IPS-20b (cell line): ENCODE measurements around the gene ZC3H13.

Experiments used
- H3K27ac ChIP-seq: one replicate; pipeline ENCODE4 v1.5.1; 2013; ENCODE audit warnings: low read length
- H3K27me3 ChIP-seq: 2 replicates; pipeline ENCODE4 v1.6.1; 2013; ENCODE audit warnings: mild to moderate bottlenecking, low read length, inconsistent platforms; ENCODE audit not compliant: insufficient read depth
- H3K36me3 ChIP-seq: 2 replicates; pipeline ENCODE4 v1.6.1; 2013; ENCODE audit warnings: low read depth, mild to moderate bottlenecking, inconsistent platforms, low read length, moderate library complexity; ENCODE audit not compliant: insufficient read depth
- H3K4me1 ChIP-seq: 2 replicates; pipeline ENCODE4 v1.6.1; 2013; ENCODE audit warnings: mild to moderate bottlenecking, control low read depth, inconsistent platforms, low read length, moderate library complexity; ENCODE audit not compliant: insufficient read depth
- H3K4me3 ChIP-seq: 2 replicates; pipeline ENCODE4 v1.5.1; 2013; ENCODE audit warnings: mild to moderate bottlenecking, low read length, inconsistent platforms
- H3K9ac ChIP-seq: 2 replicates; pipeline ENCODE4 v1.6.1; 2013; ENCODE audit warnings: low read depth, mild to moderate bottlenecking, inconsistent platforms, low read length, moderate library complexity
- H3K9me3 ChIP-seq: 2 replicates; pipeline ENCODE4 v1.6.1; 2013; ENCODE audit warnings: mild to moderate bottlenecking, low read depth, low read length, inconsistent platforms; ENCODE audit not compliant: insufficient read depth

The ZC3H13 gene

DNA sequence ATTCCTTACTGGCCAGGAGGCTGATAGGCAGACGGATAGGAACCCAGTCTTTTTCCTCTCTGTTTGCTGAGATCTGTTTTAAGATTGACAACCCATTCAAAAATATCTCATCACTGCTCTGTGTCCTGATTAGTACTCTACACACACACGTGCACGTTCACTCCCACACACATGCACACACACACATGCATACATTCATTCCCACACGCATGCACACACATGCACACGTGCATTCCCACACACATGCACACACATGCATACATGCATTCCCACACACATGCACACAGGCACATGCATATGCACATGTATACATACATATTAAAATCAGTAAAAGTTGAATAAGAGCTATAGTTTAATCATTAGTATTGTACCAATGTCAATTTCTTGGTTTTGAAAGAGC is 120.4 kb downstream of the ZC3H13 start:
- Histone ChIP-seq H3K9me3 (no peaks in the 10 kb centered on the region), H3K27ac (no peak overlapping the region), H3K27me3 (no peaks in the 10 kb centered on the region), H3K4me3 (no peak overlapping the region), H3K4me1 (0 out of 2 replicates have a peak, but pooled peaks cover 4% of the 10 kb centered on the region), H3K9ac (no peak overlapping the region), H3K36me3 (no peaks in the 10 kb centered on the region)

DNA sequence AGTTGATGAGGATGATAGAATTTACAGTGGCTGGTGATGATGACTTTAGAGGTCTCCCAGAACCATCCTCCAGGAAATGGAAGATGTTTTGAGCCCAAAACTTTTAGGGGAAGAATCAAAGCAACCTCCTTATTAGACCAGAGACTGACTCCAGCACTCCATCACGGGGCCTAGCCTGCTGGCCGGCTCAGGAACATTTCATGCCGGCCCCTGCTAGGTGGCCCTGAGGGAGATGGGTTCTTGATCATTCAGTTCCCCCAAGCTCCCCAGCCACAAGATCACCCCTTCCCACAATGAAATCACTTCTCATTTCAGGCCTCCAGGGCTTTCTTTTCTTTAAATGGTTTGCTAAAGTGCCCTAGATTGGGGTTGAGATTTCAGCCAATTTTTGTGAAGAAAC is 121.3 kb downstream of the ZC3H13 start:
- 0 out of 2 replicates have a peak, but pooled peaks cover 4% of the 10 kb centered on the region for H3K4me1 ChIP-seq
- H3K9me3 ChIP-seq = no peaks in the 10 kb centered on the region
- no peak overlapping the region for H3K9ac ChIP-seq
- no peak overlapping the region for H3K4me3 ChIP-seq
- H3K27ac ChIP-seq = no peak overlapping the region
- no peaks in the 10 kb centered on the region for H3K27me3 ChIP-seq
- no peaks in the 10 kb centered on the region for H3K36me3 ChIP-seq

DNA sequence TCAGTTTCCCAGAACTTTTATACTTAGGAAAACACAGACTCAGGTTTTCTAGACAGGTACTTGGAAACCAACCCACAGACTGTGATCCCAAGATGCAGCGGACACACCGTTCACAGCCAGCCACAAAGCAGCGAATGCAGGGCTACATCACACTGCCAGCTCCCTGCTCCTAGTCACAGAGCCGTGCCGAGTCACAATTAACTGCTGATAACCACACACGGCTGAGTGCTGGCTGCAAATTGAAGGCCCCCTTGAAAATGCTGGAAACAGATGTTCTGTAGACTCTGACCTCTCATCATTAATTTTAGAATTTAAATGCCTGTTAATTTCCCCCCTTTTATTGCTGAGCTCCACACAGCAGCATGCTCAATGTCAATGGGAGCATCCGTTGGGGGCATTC is 122.4 kb downstream of the ZC3H13 start:
- no peak overlapping the region for H3K27ac ChIP-seq
- no peaks in the 10 kb centered on the region for H3K27me3 ChIP-seq
- no peaks in the 10 kb centered on the region for H3K36me3 ChIP-seq
- no peak overlapping the region for H3K9ac ChIP-seq
- H3K4me1 ChIP-seq = 0 out of 2 replicates have a peak, but pooled peaks cover 4% of the 10 kb centered on the region
- H3K4me3 ChIP-seq = no peak overlapping the region
- H3K9me3 ChIP-seq = no peaks in the 10 kb centered on the region

DNA sequence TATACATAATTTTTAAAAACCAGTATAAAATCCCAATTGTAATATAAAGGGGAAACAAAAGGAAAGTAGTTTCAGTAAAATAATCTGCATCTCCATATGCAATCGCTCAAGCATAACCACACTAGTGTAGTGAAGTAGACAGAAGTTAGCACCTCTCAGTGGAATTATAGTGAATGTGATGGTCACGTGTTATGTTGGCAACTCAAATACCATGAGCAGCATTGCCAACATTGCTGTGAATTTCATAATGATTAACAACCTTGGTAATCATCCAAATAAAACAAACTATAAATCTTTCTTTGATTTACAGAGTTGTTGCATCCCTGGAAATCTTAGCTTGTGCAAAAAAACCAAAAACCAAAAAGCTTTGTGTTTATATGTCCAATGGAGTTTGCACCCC is 123.7 kb downstream of the ZC3H13 start:
- Histone ChIP-seq H3K4me1 (peaks cover 4% of the 10 kb centered on the region; the same call in 1 of the 2 replicates), H3K36me3 (no peaks in the 10 kb centered on the region), H3K9ac (no peak overlapping the region), H3K27me3 (no peaks in the 10 kb centered on the region), H3K9me3 (no peaks in the 10 kb centered on the region), H3K27ac (no peak overlapping the region), H3K4me3 (no peak overlapping the region)

DNA sequence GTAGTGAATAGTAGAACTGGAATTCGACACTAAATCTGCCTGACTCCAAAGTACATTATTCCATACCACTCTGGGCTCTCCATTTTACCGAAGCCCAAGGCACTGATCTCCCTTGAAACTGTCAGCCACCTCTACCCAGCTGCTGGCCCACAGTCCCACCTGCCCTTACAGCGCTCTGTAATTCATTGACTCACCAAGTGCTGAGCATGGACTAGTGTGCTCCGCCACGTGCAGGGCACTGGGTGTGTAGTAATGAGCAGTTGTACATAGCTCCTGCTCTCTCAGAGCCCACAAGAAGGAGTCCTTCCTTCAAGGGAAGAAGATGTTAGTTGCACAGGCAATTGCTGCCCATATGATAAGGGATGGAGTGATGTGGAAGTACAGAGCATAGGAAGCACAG is 124.4 kb downstream of the ZC3H13 start:
- no peaks in the 10 kb centered on the region for H3K27me3 ChIP-seq
- H3K27ac ChIP-seq = no peak overlapping the region
- H3K9me3 ChIP-seq = no peaks in the 10 kb centered on the region
- no peak overlapping the region for H3K9ac ChIP-seq
- no peak overlapping the region for H3K4me3 ChIP-seq
- peaks cover 4% of the 10 kb centered on the region; the same call in 1 of the 2 replicates for H3K4me1 ChIP-seq
- H3K36me3 ChIP-seq = no peaks in the 10 kb centered on the region

DNA sequence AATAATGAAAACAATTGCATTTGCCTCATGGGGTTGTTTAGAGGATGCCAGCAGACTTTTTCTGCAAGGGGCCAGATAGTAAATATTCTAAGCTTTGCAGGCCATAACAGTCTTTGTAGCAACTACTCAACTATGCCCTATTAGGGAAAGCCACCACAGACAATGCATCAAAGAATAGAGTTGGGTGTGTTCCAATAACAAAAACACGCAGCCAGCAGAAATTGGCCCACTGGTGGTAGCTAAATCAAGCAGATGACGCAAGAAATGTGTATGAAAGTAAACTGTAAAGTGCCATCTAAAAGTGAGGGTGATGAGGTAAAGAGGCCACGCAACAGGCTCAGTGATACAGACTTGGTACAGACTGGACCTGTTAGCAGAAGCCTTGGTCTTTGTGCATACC is 125.8 kb downstream of the ZC3H13 start:
- Histone ChIP-seq H3K4me3 (no peak overlapping the region), H3K9me3 (no peaks in the 10 kb centered on the region), H3K9ac (no peak overlapping the region), H3K4me1 (peaks cover 4% of the 10 kb centered on the region; the same call in 1 of the 2 replicates), H3K36me3 (no peaks in the 10 kb centered on the region), H3K27ac (no peak overlapping the region), H3K27me3 (no peaks in the 10 kb centered on the region)

DNA sequence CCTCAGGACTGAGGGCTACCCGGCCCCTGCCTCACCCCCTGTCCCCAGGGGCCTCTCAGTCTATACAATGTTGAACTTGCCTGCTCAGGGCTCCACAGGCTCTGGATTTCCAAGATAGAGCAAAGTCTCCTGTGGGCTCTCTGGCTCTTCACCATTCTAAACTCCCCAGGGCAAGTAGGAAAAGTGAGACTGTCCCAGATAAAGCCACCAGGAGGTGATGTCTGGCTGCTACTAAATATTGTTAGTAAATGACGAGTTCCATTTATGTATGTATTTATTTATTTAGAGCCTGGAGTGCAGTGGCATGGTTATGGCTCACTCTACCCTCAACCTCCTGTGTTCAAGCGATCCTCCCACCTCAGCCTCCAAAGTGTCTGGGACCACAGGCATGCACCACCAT is 127.4 kb downstream of the ZC3H13 start:
- H3K4me3 ChIP-seq = no peak overlapping the region
- peaks cover 4% of the 10 kb centered on the region; the same call in 1 of the 2 replicates for H3K4me1 ChIP-seq
- no peaks in the 10 kb centered on the region for H3K9me3 ChIP-seq
- no peaks in the 10 kb centered on the region for H3K27me3 ChIP-seq
- H3K9ac ChIP-seq = no peak overlapping the region
- no peaks in the 10 kb centered on the region for H3K36me3 ChIP-seq
- no peak overlapping the region for H3K27ac ChIP-seq

DNA sequence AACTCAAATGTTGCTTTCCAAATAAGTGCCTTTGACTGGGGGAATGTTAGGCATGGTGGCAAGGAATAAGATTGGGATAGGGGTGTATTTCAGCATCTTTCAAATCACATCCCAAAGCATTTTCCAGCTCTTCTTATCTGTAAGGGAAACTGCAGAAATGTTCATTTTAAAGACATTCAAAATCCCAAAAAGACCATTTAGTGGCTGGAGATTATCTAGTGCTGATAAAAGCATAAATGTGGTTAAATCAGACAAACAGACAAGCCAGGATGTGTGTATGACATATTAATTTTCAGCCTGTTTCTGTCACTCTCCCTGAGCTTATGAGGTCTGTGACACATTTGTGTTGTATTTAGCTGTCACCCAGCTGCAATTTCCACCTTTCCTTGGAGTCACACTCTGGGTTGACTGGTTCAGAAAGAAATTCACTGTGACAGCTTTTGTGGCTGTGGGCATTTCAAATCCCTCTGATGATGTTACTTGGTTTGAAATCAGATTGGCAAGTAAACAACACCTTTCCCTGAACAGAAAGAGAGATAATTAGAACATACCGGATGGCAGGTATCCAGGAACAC is 131.3 kb downstream of the ZC3H13 start:
- H3K27me3 ChIP-seq = no peaks in the 10 kb centered on the region

DNA sequence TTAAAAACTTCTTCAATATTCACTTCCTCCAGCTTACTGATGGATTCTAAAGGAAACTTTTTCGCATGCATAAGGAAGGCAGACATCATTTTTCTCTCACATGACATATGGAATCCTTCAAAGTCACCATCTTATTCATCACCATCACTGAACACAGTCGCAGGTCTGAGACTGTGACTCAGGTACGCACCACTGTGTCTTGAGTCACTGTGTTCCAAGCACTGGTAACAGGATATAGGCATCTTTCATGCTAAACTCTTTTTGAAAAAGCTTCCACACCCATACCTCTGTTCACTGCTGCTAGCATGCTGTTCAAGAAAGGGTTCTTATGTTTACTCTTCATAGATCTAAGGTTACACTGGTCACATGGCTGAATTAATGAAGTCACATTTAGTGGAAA is 133.9 kb downstream of the ZC3H13 start:
- Histone ChIP-seq H3K27ac (no peak overlapping the region), H3K9me3 (no peaks in the 10 kb centered on the region), H3K4me3 (no peak overlapping the region), H3K9ac (no peak overlapping the region), H3K36me3 (no peaks in the 10 kb centered on the region), H3K4me1 (no peaks in the 10 kb centered on the region), H3K27me3 (no peaks in the 10 kb centered on the region)

More for the DNA sequence above, 131.3 kb downstream of the ZC3H13 start:
- Histone ChIP-seq H3K36me3 (no peaks in the 10 kb centered on the region), H3K9ac (no peak overlapping the region), H3K4me3 (no peak overlapping the region), H3K4me1 (no peaks in the 10 kb centered on the region; the same call in 1 of the 2 replicates), H3K27ac (no peak overlapping the region), H3K9me3 (no peaks in the 10 kb centered on the region)

DNA sequence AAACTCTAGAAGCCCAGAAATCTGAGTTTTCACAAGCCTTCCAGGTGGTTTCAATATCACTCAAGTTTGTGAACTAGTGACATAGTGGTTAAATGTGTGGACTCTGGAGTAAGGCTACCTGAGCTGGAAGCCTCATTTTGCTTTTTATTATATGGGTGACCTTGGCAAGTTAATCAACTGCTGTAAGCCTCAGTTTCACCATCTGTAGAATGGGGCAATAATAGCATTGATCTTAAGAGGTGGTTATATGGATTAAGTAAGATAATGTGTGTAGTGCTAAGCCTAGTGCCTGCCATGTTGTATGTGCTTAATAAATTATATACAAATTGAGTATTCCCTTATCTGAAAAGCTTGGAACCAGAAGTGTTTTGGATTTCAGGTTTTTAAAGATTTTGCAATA is 135.5 kb downstream of the ZC3H13 start:
- H3K36me3 ChIP-seq = no peaks in the 10 kb centered on the region

DNA sequence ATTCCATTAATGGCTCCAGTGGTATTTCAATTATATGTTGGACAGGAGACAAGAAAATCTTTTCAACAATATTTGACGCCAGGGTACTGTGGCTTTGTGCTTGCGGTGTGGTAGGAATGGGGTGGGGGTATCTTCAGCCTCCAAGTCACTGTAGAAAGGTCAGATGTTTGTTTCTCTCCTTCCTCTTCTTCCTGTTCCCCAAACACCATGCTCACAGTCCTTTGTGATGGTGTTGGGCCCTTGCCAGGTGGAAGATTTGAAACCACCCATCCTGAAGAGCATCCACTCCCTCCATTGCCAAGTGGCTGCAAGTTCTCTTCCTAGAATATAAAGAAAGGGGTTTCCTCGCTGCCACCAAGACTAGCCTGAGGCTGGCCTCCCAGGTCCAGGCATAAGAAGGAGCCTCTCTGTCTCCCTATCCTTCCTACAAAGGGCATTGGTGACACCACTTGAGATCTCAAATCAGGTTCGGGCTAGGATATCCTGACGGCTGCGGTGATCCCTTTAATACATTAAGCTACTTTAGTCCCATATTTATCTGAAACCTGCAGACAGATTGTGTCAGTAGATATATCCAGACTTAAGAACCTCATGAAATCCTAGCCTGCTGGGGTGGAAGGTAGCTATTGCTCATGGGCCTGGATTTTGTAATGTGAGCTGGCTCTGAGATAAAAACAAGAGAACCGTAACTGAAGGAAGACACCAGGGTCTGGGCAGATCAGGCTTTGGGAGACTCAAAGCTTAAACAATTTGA is 136.7 kb downstream of the ZC3H13 start:
- no peaks in the 10 kb centered on the region for H3K36me3 ChIP-seq
- no peak overlapping the region for H3K4me3 ChIP-seq
- no peak overlapping the region for H3K27ac ChIP-seq
- no peaks in the 10 kb centered on the region for H3K4me1 ChIP-seq
- H3K9me3 ChIP-seq = no peaks in the 10 kb centered on the region; the same call in 1 of the 2 replicates
- H3K9ac ChIP-seq = no peak overlapping the region
- no peaks in the 10 kb centered on the region for H3K27me3 ChIP-seq

More for the DNA sequence above, 135.5 kb downstream of the ZC3H13 start:
- Histone ChIP-seq H3K4me3 (no peak overlapping the region), H3K27me3 (no peaks in the 10 kb centered on the region), H3K4me1 (no peaks in the 10 kb centered on the region), H3K27ac (no peak overlapping the region), H3K9me3 (no peaks in the 10 kb centered on the region), H3K9ac (no peak overlapping the region)

DNA sequence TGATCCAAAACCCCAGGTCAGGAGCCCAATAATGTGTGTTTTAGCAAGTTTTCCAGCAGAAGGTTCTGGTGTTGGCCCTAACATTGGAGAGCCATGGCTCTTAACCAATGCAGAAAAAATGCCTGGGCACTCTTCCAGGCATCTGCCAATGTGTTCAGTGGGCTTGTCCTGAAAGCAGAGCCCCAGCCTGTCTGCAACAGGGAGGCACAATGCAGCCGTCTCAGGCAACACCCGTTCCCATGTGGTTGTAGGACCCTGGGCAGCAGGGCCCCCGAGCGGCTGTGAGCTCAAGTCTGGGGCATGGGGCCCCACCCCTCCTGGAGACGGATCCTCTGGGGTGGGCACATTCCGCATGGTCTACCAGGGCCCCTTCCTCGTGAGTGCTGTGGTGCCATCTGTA is 142.9 kb downstream of the ZC3H13 start:
- H3K4me1 ChIP-seq = no peaks in the 10 kb centered on the region
- H3K4me3 ChIP-seq = no peak overlapping the region
- H3K27ac ChIP-seq = no peak overlapping the region
- H3K9me3 ChIP-seq = no peaks in the 10 kb centered on the region; the same call in 1 of the 2 replicates
- H3K27me3 ChIP-seq = no peaks in the 10 kb centered on the region
- H3K36me3 ChIP-seq = no peaks in the 10 kb centered on the region
- no peak overlapping the region for H3K9ac ChIP-seq
